ENCODE results near the gene ALPG. TPM values are rescaled to one million over a fixed set of nuclear protein-coding genes. Genes with fewer than 3 reads are reported as not detected.

Gene ALPG
- total RNA-seq, 1 experiment from 2014 or later, result 1.2 TPM

DNA sequence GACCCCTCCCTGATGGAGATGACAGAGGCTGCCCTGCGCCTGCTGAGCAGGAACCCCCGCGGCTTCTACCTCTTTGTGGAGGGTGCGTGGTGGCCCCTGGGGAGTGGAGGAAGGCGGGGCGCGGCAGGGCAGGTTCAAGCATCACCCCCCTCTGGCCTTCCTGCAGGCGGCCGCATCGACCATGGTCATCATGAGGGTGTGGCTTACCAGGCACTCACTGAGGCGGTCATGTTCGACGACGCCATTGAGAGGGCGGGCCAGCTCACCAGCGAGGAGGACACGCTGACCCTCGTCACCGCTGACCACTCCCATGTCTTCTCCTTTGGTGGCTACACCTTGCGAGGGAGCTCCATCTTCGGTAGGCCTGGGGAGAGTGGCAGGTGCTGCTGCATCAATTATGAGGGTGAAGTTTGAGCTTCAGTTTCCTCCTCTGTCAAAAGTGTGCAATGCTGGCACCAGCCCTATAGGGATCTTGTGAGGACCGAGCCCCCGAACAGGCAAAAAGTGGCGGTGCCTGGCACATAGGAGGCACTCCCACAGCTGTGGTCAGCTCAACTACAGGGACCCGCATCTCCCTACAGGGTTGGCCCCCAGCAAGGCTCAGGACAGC is 51.5 kb downstream of the ALPG start:
- H3K27ac Mint-ChIP-seq, result no peak overlapping the region
- H3K4me3 Mint-ChIP-seq, result no peak overlapping the region
- H3K9me3 Mint-ChIP-seq, result no peaks in the 10 kb centered on the region
- ChIA-PET CTCF (interaction anchor here (1.6 to 2.1 kb wide), 2 partner anchors 10 to 64 kb away, joined by 4 to 6 read pairs; no protein-coding TSS in a partner anchor), POLR2A (interaction anchor here (0.5 kb wide), 1 partner anchor 80 kb away, joined by 4 read pairs; no protein-coding TSS in a partner anchor)
- H3K4me1 Mint-ChIP-seq, result no peaks in the 10 kb centered on the region
- DNase-seq (ENCODE audit: low spot score), result no peak
- TF ChIP-seq NR3C1 (CRISPR knock-in tag; conservative IDR thresholded peaks at IDR 0.05; ENCODE audit: low read depth), result no peak
- no peak for TF ChIP-seq ZNF396 (CRISPR knock-in tag; IDR thresholded peaks at IDR 0.05; ENCODE audit: borderline replicate concordance)
- no peak for TF ChIP-seq PRRX2 (CRISPR knock-in tag; IDR thresholded peaks at IDR 0.05)
- TF ChIP-seq TCF7 (CRISPR knock-in tag; IDR thresholded peaks at IDR 0.05; ENCODE audit: low read depth), result no peak
- no peak for TF ChIP-seq ZBTB21 (CRISPR knock-in tag; IDR thresholded peaks at IDR 0.05; ENCODE audit: borderline replicate concordance)
- no peak for TF ChIP-seq CREB1 (CRISPR knock-in tag; IDR thresholded peaks at IDR 0.05)
- TF ChIP-seq, protein P1, sequence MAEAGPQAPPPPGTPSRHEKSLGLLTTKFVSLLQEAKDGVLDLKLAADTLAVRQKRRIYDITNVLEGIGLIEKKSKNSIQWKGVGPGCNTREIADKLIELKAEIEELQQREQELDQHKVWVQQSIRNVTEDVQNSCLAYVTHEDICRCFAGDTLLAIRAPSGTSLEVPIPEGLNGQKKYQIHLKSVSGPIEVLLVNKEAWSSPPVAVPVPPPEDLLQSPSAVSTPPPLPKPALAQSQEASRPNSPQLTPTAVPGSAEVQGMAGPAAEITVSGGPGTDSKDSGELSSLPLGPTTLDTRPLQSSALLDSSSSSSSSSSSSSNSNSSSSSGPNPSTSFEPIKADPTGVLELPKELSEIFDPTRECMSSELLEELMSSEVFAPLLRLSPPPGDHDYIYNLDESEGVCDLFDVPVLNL (CRISPR knock-in tag; IDR thresholded peaks at IDR 0.05; ENCODE audit: borderline replicate concordance, low read depth), result no peak
- TF ChIP-seq, protein P2, sequence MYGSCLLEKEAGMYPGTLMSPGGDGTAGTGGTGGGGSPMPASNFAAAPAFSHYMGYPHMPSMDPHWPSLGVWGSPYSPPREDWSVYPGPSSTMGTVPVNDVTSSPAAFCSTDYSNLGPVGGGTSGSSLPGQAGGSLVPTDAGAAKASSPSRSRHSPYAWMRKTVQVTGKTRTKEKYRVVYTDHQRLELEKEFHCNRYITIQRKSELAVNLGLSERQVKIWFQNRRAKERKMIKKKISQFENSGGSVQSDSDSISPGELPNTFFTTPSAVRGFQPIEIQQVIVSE (CRISPR knock-in tag; IDR thresholded peaks at IDR 0.05; ENCODE audit: borderline replicate concordance), result no peak
- TF ChIP-seq, protein P3, sequence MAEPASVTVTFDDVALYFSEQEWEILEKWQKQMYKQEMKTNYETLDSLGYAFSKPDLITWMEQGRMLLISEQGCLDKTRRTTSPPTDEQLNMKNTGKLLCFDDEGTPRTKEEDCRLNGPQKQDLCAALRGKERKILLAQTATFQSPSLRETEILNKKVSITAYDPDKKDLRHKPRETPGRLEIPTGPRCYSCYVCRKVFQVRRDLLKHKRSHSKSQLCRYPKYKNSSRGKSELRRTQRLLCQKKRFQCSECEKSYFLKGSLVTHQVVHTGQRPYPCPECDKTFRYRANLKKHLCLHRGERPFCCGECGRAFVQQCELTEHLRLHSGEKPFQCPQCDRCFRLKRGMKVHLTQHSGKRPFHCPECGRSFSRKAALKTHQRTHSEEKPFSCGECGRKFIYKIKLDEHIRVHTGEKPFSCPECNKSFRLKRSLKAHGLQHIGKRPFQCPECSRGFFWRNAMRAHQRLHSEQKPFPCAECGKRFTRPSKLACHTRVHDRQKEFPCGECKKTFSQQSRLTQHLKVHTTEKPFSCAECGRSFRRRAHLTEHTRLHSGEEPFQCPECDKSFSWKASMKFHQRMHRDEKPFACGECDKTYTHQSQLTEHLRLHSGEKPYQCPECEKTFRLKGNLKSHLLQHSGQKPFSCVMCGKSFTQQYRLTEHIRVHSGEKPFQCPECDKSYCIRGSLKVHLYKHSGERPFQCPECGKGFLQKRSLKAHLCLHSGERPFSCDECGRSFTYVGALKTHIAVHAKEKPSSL (CRISPR knock-in tag; conservative IDR thresholded peaks at IDR 0.05), result no peak
- no peak for TF ChIP-seq ZNF416 (CRISPR knock-in tag; IDR thresholded peaks at IDR 0.05)
- TF ChIP-seq, protein P4, sequence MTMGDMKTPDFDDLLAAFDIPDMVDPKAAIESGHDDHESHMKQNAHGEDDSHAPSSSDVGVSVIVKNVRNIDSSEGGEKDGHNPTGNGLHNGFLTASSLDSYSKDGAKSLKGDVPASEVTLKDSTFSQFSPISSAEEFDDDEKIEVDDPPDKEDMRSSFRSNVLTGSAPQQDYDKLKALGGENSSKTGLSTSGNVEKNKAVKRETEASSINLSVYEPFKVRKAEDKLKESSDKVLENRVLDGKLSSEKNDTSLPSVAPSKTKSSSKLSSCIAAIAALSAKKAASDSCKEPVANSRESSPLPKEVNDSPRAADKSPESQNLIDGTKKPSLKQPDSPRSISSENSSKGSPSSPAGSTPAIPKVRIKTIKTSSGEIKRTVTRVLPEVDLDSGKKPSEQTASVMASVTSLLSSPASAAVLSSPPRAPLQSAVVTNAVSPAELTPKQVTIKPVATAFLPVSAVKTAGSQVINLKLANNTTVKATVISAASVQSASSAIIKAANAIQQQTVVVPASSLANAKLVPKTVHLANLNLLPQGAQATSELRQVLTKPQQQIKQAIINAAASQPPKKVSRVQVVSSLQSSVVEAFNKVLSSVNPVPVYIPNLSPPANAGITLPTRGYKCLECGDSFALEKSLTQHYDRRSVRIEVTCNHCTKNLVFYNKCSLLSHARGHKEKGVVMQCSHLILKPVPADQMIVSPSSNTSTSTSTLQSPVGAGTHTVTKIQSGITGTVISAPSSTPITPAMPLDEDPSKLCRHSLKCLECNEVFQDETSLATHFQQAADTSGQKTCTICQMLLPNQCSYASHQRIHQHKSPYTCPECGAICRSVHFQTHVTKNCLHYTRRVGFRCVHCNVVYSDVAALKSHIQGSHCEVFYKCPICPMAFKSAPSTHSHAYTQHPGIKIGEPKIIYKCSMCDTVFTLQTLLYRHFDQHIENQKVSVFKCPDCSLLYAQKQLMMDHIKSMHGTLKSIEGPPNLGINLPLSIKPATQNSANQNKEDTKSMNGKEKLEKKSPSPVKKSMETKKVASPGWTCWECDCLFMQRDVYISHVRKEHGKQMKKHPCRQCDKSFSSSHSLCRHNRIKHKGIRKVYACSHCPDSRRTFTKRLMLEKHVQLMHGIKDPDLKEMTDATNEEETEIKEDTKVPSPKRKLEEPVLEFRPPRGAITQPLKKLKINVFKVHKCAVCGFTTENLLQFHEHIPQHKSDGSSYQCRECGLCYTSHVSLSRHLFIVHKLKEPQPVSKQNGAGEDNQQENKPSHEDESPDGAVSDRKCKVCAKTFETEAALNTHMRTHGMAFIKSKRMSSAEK (CRISPR knock-in tag; IDR thresholded peaks at IDR 0.05; ENCODE audit: borderline replicate concordance), result no peak
- TF ChIP-seq, protein P5, sequence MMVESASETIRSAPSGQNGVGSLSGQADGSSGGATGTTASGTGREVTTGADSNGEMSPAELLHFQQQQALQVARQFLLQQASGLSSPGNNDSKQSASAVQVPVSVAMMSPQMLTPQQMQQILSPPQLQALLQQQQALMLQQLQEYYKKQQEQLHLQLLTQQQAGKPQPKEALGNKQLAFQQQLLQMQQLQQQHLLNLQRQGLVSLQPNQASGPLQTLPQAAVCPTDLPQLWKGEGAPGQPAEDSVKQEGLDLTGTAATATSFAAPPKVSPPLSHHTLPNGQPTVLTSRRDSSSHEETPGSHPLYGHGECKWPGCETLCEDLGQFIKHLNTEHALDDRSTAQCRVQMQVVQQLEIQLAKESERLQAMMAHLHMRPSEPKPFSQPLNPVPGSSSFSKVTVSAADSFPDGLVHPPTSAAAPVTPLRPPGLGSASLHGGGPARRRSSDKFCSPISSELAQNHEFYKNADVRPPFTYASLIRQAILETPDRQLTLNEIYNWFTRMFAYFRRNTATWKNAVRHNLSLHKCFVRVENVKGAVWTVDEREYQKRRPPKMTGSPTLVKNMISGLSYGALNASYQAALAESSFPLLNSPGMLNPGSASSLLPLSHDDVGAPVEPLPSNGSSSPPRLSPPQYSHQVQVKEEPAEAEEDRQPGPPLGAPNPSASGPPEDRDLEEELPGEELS (CRISPR knock-in tag; IDR thresholded peaks at IDR 0.05), result no peak
- no peak for TF ChIP-seq NR2C2 (CRISPR knock-in tag; IDR thresholded peaks at IDR 0.05)
- TF ChIP-seq ZNF317 (CRISPR knock-in tag; IDR thresholded peaks at IDR 0.05; ENCODE audit: borderline replicate concordance, low read depth), result no peak
- ATAC-seq, result no peak
- no peaks in the 10 kb centered on the region for H3K36me3 Mint-ChIP-seq
- H3K27me3 Mint-ChIP-seq (ENCODE audit: low read depth), result peaks cover 4% of the 10 kb centered on the region; the same call in 1 of the 2 replicates

Data from WTC11 (cell line).